VCaP (cell line): Measurements from ENCODE around the gene RBM20.

Experiments used
- H3K27ac ChIP-seq: fragments of 450-650 bp; 2 replicates; pipeline ENCODE4 v1.5.1; 2017
- TF ChIP-seq, protein P1 (sequence below): fragments of 450-650 bp; conservative IDR thresholded peaks from 2 replicates; pipeline ENCODE4 v1.5.1; 2017; ENCODE audit warnings: mild to moderate bottlenecking, moderate library complexity

The RBM20 gene

DNA sequence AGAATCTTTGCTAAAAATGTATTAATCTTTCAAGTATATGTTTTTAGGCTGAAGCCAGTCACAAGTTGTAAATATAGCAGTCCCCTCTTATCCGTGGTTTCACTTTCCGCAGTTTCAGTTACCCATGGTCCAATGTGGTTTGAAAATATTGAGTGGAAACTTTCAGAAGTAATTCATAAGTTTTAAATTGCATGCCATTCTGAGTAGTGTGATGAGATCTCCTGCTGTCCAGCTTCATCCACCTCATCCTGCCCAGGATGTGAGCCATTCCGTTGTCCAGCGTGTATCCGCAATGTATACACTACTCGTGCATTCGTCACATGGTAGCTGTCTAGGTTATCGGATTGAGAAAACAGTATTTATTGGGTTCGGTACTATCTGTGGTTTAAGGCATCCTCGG is 239.8 kb downstream of the RBM20 start:
- TF ChIP-seq, protein P1, sequence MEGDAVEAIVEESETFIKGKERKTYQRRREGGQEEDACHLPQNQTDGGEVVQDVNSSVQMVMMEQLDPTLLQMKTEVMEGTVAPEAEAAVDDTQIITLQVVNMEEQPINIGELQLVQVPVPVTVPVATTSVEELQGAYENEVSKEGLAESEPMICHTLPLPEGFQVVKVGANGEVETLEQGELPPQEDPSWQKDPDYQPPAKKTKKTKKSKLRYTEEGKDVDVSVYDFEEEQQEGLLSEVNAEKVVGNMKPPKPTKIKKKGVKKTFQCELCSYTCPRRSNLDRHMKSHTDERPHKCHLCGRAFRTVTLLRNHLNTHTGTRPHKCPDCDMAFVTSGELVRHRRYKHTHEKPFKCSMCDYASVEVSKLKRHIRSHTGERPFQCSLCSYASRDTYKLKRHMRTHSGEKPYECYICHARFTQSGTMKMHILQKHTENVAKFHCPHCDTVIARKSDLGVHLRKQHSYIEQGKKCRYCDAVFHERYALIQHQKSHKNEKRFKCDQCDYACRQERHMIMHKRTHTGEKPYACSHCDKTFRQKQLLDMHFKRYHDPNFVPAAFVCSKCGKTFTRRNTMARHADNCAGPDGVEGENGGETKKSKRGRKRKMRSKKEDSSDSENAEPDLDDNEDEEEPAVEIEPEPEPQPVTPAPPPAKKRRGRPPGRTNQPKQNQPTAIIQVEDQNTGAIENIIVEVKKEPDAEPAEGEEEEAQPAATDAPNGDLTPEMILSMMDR, result no peak
- H3K27ac ChIP-seq, result no peak overlapping the region

GRCh38 chr10:110885932-110886674 is 242.0 kb downstream of the RBM20 start:
- TF ChIP-seq, protein P1, result no peak
- no peak overlapping the region for H3K27ac ChIP-seq

GRCh38 chr10:110887560-110887959 is 243.4 kb downstream of the RBM20 start:
- no peak overlapping the region for H3K27ac ChIP-seq
- TF ChIP-seq, protein P1, result no peak
